Measurements from ENCODE around the gene PTBP1. TPM values are rescaled to one million over a fixed set of nuclear protein-coding genes. Genes with fewer than 3 reads are reported as not detected.
"Not testable (repeated sequence)": the region's sequence is repeated elsewhere in the genome, so short reads cannot be mapped to it uniquely, and the experiment has no call there.

PTBP1 gene
- total RNA-seq, 2 donors from 2014 or later: 604 to 619 TPM

DNA sequence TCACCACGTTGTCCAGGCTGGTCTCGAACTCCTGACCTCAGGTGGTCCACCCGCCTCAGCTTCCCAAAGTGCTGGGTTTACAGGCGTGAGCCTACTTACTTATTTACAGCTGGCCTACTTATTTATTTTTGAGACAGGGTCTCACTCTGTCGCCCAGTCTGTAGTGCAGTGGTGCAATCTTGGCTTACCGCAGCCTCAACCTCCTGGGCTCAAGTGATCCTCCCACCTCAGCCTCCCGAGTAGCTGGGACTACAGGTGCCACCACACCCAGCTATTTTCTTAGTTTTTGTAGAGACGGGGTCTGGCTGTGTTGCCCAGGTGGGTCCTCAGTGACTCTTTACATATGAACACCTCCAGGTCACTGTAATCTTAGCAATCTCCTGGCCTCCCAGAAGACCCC, 51.9 kb downstream of the PTBP1 start:
- H3K27ac Mint-ChIP-seq, H3K36me3 Mint-ChIP-seq, H3K9me3 Mint-ChIP-seq: not testable (repeated sequence)

DNA sequence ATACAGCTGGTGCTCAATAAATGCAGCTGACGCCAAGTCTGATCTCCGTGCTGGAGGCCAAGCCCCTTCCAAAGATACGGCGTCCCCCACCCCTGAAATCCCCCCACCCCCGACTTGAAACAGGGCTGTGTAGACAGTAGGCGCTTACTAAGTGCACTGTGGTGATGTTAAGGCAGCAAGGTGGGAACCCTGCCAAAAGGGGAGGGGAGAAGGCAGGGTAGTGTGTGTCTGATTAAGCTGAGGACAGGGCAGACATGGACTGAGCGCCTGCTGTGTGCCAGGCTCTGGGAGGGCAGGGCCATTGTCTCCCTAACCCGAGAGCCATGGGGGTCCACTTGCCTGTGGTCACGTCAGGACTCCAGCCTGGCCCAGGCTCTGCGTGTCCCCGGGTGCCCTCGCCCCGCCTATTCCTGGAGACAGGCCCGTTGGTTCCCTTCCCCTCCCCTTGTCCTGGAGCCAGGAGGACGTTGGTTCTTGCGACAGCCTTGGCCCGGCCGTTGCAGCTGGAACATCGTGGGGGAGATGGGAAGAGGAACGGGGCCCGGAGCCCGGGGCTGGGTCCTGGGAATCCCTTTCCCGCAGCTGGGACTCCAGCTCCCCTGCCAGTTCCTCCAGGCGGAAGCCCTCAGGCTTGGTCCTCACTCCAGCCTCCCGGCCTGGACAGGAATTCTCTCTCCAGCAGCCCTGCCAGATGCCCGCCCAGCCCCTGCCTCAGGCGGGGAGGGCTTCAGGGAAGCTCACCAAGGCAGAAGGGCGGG, 53.1 kb downstream of the PTBP1 start:
- no peak for DNase-seq (ENCODE audit: low spot score)
- H3K4me3 Mint-ChIP-seq: no peak overlapping the region
- H3K27me3 Mint-ChIP-seq: peaks cover 9 to 15% of the 10 kb centered on the region in 2 donors
- H3K4me1 Mint-ChIP-seq (ENCODE audit: low read depth in 2 of 2): peaks cover 0 to 4% of the 10 kb centered on the region in 2 donors
- no peaks in the 10 kb centered on the region for H3K36me3 Mint-ChIP-seq
- ATAC-seq: peak in 1 of 2 donors; percentile 11
- no peak overlapping the region for H3K27ac Mint-ChIP-seq
- no peaks in the 10 kb centered on the region for H3K9me3 Mint-ChIP-seq

More for the DNA sequence above, 51.9 kb downstream of the PTBP1 start:
- H3K27me3 Mint-ChIP-seq: peaks cover 13 to 15% of the 10 kb centered on the region in 2 donors
- not testable (repeated sequence) for H3K4me1 Mint-ChIP-seq (ENCODE audit: low read depth in 2 of 2); H3K4me3 Mint-ChIP-seq; ATAC-seq; DNase-seq (ENCODE audit: low spot score)

DNA sequence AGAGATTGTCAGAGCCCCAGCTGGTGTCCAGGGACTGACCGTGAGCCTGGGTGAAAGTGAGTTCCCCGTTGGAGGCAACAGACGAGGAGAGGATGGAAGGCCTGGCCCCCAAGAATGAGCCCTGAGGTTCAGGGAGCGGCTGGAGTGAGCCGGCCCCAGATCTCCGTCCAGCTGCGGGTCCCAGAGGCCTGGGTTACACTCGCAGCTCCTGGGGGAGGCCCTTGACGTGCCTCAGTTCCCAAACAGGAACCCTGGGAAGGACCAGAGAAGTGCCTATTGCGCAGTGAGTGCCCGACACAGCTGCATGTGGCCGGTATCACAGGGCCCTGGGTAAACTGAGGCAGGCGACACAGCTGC, 53.7 kb downstream of the PTBP1 start:
- H3K36me3 Mint-ChIP-seq: no peaks in the 10 kb centered on the region
- no peak overlapping the region for H3K27ac Mint-ChIP-seq
- H3K4me1 Mint-ChIP-seq (ENCODE audit: low read depth in 2 of 2): peaks cover 0 to 4% of the 10 kb centered on the region in 2 donors
- DNase-seq (ENCODE audit: low spot score) (no peak), ATAC-seq (no peak)
- H3K9me3 Mint-ChIP-seq: no peaks in the 10 kb centered on the region
- H3K4me3 Mint-ChIP-seq: no peak overlapping the region
- H3K27me3 Mint-ChIP-seq: peaks cover 5 to 9% of the 10 kb centered on the region in 2 donors

DNA sequence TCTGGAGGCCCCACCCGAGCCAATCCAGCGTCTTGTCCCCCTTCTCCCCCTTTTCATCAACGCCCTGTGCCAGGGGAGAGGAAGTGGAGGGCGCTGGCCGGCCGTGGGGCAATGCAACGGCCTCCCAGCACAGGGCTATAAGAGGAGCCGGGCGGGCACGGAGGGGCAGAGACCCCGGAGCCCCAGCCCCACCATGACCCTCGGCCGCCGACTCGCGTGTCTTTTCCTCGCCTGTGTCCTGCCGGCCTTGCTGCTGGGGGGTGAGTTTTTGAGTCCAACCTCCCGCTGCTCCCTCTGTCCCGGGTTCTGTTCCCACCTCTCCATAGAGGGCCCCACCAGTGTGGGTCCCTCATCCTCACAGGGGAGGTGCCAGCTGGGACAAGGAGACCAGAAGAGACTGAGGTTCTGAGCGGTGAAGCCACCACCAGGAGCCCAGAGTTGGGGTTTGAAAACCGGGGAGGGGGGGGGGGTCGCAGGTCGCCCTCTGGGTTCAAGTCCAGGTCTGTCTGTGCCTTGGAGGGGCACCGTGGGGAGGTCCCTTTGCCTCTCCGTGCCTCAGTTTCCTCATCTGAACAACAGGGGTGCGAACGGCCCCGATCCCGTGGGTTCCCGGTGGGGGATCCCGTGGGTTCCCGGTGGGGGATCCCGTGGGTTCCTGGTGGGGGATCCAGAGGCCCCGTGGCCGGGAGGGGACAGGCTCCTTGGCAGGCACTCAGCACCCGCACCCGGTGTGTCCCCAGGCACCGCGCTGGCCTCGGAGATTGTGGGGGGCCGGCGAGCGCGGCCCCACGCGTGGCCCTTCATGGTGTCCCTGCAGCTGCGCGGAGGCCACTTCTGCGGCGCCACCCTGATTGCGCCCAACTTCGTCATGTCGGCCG, 55.1 kb downstream of the PTBP1 start, which contains the start of gene ELANE:
ELANE (plus strand) TSS at position 168 of the 878 bp plus-strand sequence; CDS start at position 194, 26 bp downstream.
- H3K4me3 Mint-ChIP-seq: no peak within 1 kb of the TSS
- DNase-seq (ENCODE audit: low spot score) (no peak), ATAC-seq (no peak)
- peaks cover 0 to under 1% of the 10 kb centered on the region in 2 donors for H3K4me1 Mint-ChIP-seq (ENCODE audit: low read depth in 2 of 2)
- H3K27ac Mint-ChIP-seq: no peak within 1 kb of the TSS
- peaks cover 3 to 4% of the 10 kb centered on the region in 2 donors for H3K27me3 Mint-ChIP-seq
- no peaks in the 10 kb centered on the region for H3K9me3 Mint-ChIP-seq
- H3K36me3 Mint-ChIP-seq: no peaks in the 10 kb centered on the region

DNA sequence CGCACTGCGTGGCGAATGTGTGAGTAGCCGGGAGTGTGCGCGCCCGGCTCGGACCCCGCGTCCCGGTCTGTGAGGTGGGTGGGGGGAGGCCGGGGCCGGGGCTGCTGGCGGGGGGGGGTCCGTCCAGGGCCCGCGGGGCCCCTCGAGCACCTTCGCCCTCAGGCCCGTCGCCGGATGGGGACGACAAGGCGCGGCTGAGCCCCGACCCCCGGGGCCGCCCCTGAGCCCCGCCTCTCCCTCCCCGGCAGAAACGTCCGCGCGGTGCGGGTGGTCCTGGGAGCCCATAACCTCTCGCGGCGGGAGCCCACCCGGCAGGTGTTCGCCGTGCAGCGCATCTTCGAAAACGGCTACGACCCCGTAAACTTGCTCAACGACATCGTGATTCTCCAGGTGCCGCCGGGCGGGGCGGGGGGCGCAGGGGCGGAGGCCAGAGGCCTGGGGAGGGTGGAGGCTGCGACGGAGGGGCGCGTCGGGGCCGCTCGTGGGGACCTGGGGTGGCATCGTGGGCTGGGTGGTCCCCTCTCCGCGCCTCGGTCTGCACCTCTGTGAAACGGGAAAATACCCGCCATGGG, 55.8 kb downstream of the PTBP1 start:
- ATAC-seq (peak in 1 of 2 donors; percentile 37), DNase-seq (ENCODE audit: low spot score) (no peak)
- Mint-ChIP-seq H3K27me3 (peaks cover 0 to 6% of the 10 kb centered on the region in 2 donors), H3K4me3 (no peak overlapping the region), H3K36me3 (no peaks in the 10 kb centered on the region), H3K27ac (no peak overlapping the region), H3K4me1 (ENCODE audit: low read depth in 2 of 2) (peaks cover 0 to 3% of the 10 kb centered on the region in 2 donors), H3K9me3 (no peaks in the 10 kb centered on the region)

DNA sequence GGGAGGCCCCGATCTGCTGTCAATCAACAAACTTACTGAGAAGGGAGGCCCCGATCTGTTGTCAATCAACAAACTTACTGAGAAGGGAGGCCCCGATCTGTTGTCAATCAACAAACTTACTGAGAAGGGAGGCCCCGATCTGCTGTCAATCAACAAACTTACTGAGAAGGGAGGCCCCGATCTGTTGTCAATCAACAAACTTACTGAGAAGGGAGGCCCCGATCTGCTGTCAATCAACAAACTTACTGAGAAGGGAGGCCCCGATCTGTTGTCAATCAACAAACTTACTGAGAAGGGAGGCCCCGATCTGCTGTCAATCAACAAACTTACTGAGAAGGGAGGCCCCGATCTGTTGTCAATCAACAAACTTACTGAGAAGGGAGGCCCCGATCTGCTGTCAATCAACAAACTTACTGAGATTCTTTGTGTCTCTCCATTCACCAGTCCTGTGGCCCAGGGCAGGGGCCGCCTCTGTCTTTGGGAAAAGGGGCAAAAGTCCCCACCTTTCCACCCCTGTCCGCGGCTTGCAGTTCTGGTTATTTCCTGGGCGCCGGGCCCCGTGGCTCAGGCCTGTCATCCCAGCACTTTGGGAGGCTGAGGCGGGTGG, 56.5 kb downstream of the PTBP1 start:
- ATAC-seq; H3K36me3 Mint-ChIP-seq; H3K4me3 Mint-ChIP-seq; H3K4me1 Mint-ChIP-seq (ENCODE audit: low read depth in 2 of 2); DNase-seq (ENCODE audit: low spot score); H3K27ac Mint-ChIP-seq; H3K27me3 Mint-ChIP-seq; H3K9me3 Mint-ChIP-seq: not testable (repeated sequence)

DNA sequence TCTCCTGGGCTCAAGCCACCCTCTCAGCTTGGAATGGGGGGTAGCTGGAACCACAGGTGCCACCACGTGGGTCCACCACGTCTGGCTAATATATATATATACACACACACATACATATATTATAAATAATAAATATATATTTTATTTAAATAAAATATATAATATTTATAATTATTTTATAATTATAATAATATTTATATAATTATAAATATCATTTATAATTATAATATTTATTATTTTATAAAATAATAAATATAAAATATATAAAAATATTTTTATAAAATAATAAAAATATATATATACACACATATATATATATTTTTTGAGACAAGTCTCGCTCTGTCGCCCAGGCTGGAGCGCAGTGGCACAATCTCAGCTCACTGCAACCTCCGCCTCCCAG, 57.3 kb downstream of the PTBP1 start:
- Mint-ChIP-seq H3K4me3 (no peak overlapping the region), H3K36me3 (no peaks in the 10 kb centered on the region), H3K9me3 (no peaks in the 10 kb centered on the region), H3K27ac (no peak overlapping the region), H3K27me3 (peaks cover 0 to 6% of the 10 kb centered on the region in 2 donors), H3K4me1 (ENCODE audit: low read depth in 2 of 2) (peaks cover 0 to 3% of the 10 kb centered on the region in 2 donors)
- ATAC-seq (no peak), DNase-seq (ENCODE audit: low spot score) (no peak)

DNA sequence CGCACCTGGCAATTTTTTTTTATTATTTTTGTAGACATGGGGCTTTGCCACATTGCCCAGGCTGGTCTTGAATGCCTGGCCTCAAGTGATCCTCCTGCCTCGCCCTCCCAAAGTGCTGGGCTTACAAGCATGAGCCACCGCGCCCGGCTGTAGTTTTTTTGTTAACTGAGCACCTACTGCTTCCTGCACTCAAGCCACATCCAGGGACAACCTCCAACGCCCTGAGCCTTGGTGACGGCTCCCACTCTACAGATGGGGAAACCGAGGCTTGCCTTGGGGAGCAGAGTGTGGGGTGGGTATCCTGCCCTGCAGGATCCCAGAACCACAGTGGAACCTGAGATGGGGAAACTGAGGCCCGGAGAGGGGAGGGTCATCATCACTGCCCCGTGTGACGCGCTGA, 57.9 kb downstream of the PTBP1 start:
- Mint-ChIP-seq H3K36me3 (no peaks in the 10 kb centered on the region), H3K4me3 (no peak overlapping the region), H3K27ac (no peak overlapping the region), H3K4me1 (ENCODE audit: low read depth in 2 of 2) (peaks cover 0 to 3% of the 10 kb centered on the region in 2 donors), H3K27me3 (peaks cover 0 to 6% of the 10 kb centered on the region in 2 donors), H3K9me3 (no peaks in the 10 kb centered on the region)
- no peak for ATAC-seq
- no peak for DNase-seq (ENCODE audit: low spot score)

DNA sequence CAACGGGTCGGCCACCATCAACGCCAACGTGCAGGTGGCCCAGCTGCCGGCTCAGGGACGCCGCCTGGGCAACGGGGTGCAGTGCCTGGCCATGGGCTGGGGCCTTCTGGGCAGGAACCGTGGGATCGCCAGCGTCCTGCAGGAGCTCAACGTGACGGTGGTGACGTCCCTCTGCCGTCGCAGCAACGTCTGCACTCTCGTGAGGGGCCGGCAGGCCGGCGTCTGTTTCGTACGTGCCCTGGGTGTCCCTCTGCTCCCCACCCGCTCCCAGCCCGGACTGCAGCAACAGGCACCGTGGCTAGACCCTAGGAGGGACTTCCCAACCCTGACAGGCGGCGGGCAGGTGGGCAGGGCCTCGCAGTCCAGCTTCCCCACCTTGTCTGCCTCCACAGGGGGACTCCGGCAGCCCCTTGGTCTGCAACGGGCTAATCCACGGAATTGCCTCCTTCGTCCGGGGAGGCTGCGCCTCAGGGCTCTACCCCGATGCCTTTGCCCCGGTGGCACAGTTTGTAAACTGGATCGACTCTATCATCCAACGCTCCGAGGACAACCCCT, 58.4 kb downstream of the PTBP1 start:
- H3K27ac Mint-ChIP-seq: no peak overlapping the region
- H3K27me3 Mint-ChIP-seq: peaks cover 0 to 6% of the 10 kb centered on the region in 2 donors
- no peak overlapping the region for H3K4me3 Mint-ChIP-seq
- DNase-seq (ENCODE audit: low spot score): no peak
- H3K4me1 Mint-ChIP-seq (ENCODE audit: low read depth in 2 of 2): peaks cover 0 to 3% of the 10 kb centered on the region in 2 donors
- ATAC-seq: no peak
- H3K36me3 Mint-ChIP-seq: no peaks in the 10 kb centered on the region
- no peaks in the 10 kb centered on the region for H3K9me3 Mint-ChIP-seq

DNA sequence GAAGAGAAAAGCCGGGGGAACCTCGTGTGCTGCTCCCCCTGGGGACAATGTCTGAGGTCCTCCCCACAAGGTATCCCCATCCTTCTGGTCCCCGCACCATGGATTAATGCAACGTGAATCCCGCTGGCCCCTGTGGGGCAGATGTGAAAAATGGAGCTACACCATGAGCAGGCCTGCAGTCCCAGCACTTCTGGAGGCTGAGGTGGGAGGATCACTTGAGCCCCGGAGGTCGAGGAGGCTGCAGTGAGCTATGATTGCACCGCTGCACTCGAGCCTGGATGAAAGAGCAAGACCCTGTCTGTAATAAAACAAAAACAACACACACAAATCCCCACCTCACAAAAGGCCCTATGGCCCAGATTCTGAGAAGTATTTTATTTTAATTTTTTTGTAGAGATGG, 61.0 kb downstream of the PTBP1 start:
- no peaks in the 10 kb centered on the region for H3K36me3 Mint-ChIP-seq
- no peak for DNase-seq (ENCODE audit: low spot score)

DNA sequence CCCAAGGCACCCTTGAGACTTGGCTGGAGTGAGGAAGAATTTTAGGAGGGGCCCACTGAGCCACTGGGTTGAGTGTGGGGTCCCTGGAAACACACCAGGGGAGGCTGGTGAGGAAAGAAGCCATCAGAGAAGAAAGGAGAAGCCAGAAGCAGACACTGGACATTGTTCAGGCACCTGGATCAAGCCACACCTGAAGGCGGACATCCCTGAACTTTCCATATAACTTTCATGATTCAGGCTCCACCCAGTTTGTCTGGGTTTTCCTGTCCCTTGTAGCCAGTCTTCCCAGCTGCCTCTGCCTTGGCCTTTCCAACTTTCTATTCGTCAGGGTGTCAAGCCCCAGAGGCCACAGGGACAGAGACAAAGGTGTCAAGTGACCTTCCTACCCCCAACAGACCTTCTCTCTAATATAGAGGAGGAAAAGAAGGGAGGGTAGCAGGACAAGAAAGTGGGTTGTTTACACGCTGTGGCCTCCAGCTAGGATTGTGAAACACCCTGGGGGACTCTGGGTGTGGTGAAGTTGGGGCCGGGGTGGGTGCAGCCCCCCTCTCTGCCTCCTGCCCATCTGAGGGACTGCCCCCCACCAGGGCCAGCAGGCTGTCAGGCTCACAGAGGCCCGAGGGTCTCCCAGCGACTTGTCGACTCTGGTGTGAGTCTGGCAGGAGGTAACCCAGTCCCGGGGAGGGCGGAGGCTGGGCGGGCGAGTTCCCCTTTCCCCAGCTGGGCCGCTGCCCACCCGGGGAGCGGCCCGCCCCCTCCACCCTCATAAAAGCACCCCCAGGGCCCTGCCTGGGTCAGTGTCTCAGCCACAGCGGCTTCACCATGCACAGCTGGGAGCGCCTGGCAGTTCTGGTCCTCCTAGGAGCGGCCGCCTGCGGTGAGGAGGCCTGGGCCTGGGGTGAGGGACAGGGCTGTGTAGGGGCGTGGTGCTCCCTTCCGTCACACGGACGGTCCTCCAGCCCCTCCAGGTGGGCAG, 61.9 kb downstream of the PTBP1 start, which contains the start of gene CFD:
CFD (plus strand) TSS at position 797 of the 976 bp plus-strand sequence; CDS start at position 823, 26 bp downstream.
- DNase-seq (ENCODE audit: low spot score) (no peak), ATAC-seq (no peak)
- H3K36me3 Mint-ChIP-seq: no peaks in the 10 kb centered on the region
- no peak within 1 kb of the TSS for H3K27ac Mint-ChIP-seq
- H3K27me3 Mint-ChIP-seq: peaks cover 0 to 10% of the 10 kb centered on the region in 2 donors
- H3K9me3 Mint-ChIP-seq: no peaks in the 10 kb centered on the region
- peaks cover 10 to 11% of the 10 kb centered on the region in 2 donors for H3K4me1 Mint-ChIP-seq (ENCODE audit: low read depth in 2 of 2)
- no peak within 1 kb of the TSS for H3K4me3 Mint-ChIP-seq

More for the DNA sequence above, 61.0 kb downstream of the PTBP1 start:
- no peak overlapping the region for H3K4me3 Mint-ChIP-seq
- H3K4me1 Mint-ChIP-seq (ENCODE audit: low read depth in 2 of 2): peaks cover 9 to 10% of the 10 kb centered on the region in 2 donors
- peaks cover 0 to 10% of the 10 kb centered on the region in 2 donors for H3K27me3 Mint-ChIP-seq
- ATAC-seq: no peak
- no peak overlapping the region for H3K27ac Mint-ChIP-seq
- no peaks in the 10 kb centered on the region for H3K9me3 Mint-ChIP-seq

DNA sequence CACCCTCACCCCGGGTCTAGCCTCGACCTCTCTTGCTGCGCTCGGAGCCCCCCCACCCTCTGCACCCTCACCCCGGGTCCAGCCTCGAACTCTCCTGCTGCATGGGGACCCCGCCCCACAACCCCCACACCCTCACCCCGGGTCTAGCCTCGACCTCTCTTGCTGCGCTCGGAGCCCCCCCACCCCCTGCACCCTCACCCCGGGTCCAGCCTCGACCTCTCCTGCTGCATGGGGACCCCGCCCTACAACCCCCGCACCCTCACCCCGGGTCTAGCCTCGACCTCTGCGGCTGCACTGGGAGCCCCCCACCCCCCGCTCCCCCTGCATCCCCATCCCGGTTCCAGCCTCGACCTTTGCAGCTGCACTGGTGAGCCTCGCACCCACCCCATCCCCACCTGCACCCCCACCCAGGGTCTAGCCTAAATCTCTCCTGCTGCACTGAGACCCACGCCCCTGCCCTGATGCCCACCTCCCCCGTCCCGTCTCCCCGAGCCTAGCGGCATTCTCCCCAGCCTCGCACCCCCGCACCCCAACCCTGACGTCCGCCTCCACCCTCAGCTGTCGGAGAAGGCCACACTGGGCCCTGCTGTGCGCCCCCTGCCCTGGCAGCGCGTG, 64.0 kb downstream of the PTBP1 start:
- ATAC-seq (no peak), DNase-seq (ENCODE audit: low spot score) (no peak)
- Mint-ChIP-seq H3K27ac (no peak overlapping the region), H3K27me3 (peaks cover 0 to 10% of the 10 kb centered on the region in 2 donors), H3K4me3 (no peak overlapping the region), H3K9me3 (no peaks in the 10 kb centered on the region), H3K4me1 (ENCODE audit: low read depth in 2 of 2) (peaks cover 10 to 11% of the 10 kb centered on the region in 2 donors), H3K36me3 (no peaks in the 10 kb centered on the region)

Data from natural killer cell treated with Interleukin-12 subunit alpha and Interleukin-12 subunit beta and Interleukin-15 and Interleukin-18, amount 100 ng/mL, for 72 hours (primary cell).